CD4-positive, alpha-beta T cell (primary cell): Measurements from ENCODE around the gene FSTL4. TPM values are rescaled to one million over a fixed set of nuclear protein-coding genes. Genes with fewer than 3 reads are reported as not detected.

Experiments used
- ATAC-seq: fragments of 200-7000 bp; cut with Tn5 transposase; one replicate; pipeline ENCODE4 v1.10.0; 2022; ENCODE audit warnings: mild to moderate bottlenecking; ENCODE audit not compliant: poor library complexity
- CTCF ChIA-PET: fragments of 350-600 bp; sonication (Branson Sonifier 250); formaldehyde crosslinking; loops from one replicate; lab custom pipeline; 2021; ENCODE audit warnings: antibody characterized with exemption, inconsistent platforms; lab: Charles Lee
- POLR2A ChIA-PET: fragments of 350-600 bp; sonication (Branson Sonifier 250); formaldehyde crosslinking; loops from one replicate; lab custom pipeline; 2021; ENCODE audit warnings: antibody characterized with exemption, inconsistent platforms; lab: Charles Lee
- DNase-seq, 14 experiments: peaks; one replicate each; pipeline ENCODE4 v3.0.0-alpha.2; 2013 to 2020; ENCODE audit warnings: mixed read lengths in 2 of 14
- H3K27ac ChIP-seq, 2 donors: one replicate each; pipeline versions ENCODE4 v1.5.1 to v1.7.0; 2013; ENCODE audit warnings: low read length in 2 of 2, low read depth in 1 of 2, mild to moderate bottlenecking in 1 of 2
- H3K27me3 ChIP-seq, 2 experiments: 1 replicate in 1 of 2; 2 replicates in 1 of 2; pipeline versions ENCODE4 v1.6.1 to v1.7.0; 2013; ENCODE audit warnings: low read length in 2 of 2, control low read depth in 1 of 2, mild to moderate bottlenecking in 1 of 2, moderate library complexity in 1 of 2; ENCODE audit not compliant: insufficient read depth in 2 of 2, control insufficient read depth in 1 of 2
- H3K36me3 ChIP-seq: one replicate; pipeline ENCODE4 v1.6.1; 2013; ENCODE audit warnings: low read length, control low read depth; ENCODE audit not compliant: insufficient read depth
- H3K4me1 ChIP-seq: one replicate; pipeline ENCODE4 v1.6.1; 2013; ENCODE audit warnings: low read length, control low read depth; ENCODE audit not compliant: insufficient read depth
- H3K4me3 ChIP-seq: one replicate; pipeline ENCODE4 v1.5.1; 2013; ENCODE audit warnings: mild to moderate bottlenecking, low read length, moderate library complexity
- H3K9me3 ChIP-seq, 2 experiments: 1 replicate in 1 of 2; 2 replicates in 1 of 2; pipeline versions ENCODE4 v1.6.1 to v1.7.0; 2013; ENCODE audit warnings: low read length in 2 of 2, mild to moderate bottlenecking in 2 of 2, control low read depth in 1 of 2, moderate library complexity in 1 of 2; ENCODE audit not compliant: control insufficient read depth in 1 of 2, insufficient read depth in 1 of 2
- H3K27ac Mint-ChIP-seq: one replicate; pipeline ENCODE4 v1.8.0; 2020; ENCODE audit warnings: mixed read lengths
- H3K27me3 Mint-ChIP-seq: one replicate; pipeline ENCODE4 v1.8.0; 2021; ENCODE audit warnings: mixed read lengths
- H3K36me3 Mint-ChIP-seq: one replicate; pipeline ENCODE4 v1.8.0; 2021; ENCODE audit warnings: low read depth, mixed read lengths
- H3K4me1 Mint-ChIP-seq: one replicate; pipeline ENCODE4 v1.8.0; 2021; ENCODE audit warnings: low read depth, mixed read lengths
- H3K4me3 Mint-ChIP-seq: one replicate; pipeline ENCODE4 v1.8.0; 2020; ENCODE audit warnings: mild to moderate bottlenecking, mixed read lengths
- H3K9me3 Mint-ChIP-seq: one replicate; pipeline ENCODE4 v1.8.0; 2020; ENCODE audit warnings: mixed read lengths
- intact Hi-C, 2 experiments: fragments of 100-400 bp; cut with DNase I in 1 of 2; cut with micrococcal nuclease in 1 of 2; formaldehyde crosslinking; loops; one replicate each; pipeline versions ENCODE4 v1.15.1 to v1.9.0; 2023 to 2025; cut with DNase I, micrococcal nuclease
- total RNA-seq, 174 experiments: library from RNA in 2 of 174; stranded (reverse) in 2 of 174; gene quantifications; one replicate each; pipeline ENCODE4 v1.2.3 and lab custom pipeline; 2021 to 2026
- TF ChIP-seq, protein P1 (sequence below): fragments of 200-600 bp; IDR thresholded peaks from one replicate; pipeline ENCODE4 v1.8.0; 2022; ENCODE audit warnings: antibody characterized with exemption, mild to moderate bottlenecking

FSTL4 gene
- total RNA-seq, 2 experiments from 2014 or later: not detected

DNA sequence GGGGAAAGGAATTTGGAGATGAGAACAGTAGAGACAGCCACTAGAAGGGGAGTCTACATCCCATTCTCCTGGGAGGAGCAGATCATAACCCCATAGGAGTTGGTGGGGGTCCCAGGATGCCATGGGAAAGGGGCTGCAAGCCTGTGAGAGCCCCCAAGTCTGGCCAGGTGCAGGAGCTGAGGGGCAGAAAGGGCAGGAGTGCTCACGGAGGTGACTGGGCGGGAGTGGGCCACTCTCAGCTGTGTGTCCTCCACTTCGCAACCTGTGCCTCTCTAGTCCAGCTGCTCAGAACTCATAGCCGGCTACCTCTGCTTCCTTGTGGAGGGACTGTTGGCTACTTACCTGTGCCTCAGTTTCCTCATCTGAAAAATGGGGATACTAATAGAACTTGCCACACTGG, 263.9 kb downstream of the FSTL4 start:
- intact Hi-C loops: no loop called here
- no peaks in the 10 kb centered on the region for H3K36me3 Mint-ChIP-seq
- H3K36me3 ChIP-seq: no peaks in the 10 kb centered on the region
- H3K27me3 Mint-ChIP-seq: peaks cover 9% of the 10 kb centered on the region
- no peak for DNase-seq
- CTCF ChIA-PET: no interaction called here
- POLR2A ChIA-PET: interaction anchor here (0.6 kb wide), 1 partner anchor 1485 kb away, joined by 3 read pairs; no protein-coding TSS in a partner anchor
- no peak overlapping the region for H3K4me3 ChIP-seq
- no peak for ATAC-seq
- H3K4me1 Mint-ChIP-seq: no peaks in the 10 kb centered on the region
- H3K27me3 ChIP-seq: peaks cover 7 to 10% of the 10 kb centered on the region in 2 experiments
- no peaks in the 10 kb centered on the region for H3K4me1 ChIP-seq
- H3K4me3 Mint-ChIP-seq: no peak overlapping the region
- H3K9me3 ChIP-seq: no peaks in the 10 kb centered on the region
- no peaks in the 10 kb centered on the region for H3K9me3 Mint-ChIP-seq
- TF ChIP-seq, protein P1, sequence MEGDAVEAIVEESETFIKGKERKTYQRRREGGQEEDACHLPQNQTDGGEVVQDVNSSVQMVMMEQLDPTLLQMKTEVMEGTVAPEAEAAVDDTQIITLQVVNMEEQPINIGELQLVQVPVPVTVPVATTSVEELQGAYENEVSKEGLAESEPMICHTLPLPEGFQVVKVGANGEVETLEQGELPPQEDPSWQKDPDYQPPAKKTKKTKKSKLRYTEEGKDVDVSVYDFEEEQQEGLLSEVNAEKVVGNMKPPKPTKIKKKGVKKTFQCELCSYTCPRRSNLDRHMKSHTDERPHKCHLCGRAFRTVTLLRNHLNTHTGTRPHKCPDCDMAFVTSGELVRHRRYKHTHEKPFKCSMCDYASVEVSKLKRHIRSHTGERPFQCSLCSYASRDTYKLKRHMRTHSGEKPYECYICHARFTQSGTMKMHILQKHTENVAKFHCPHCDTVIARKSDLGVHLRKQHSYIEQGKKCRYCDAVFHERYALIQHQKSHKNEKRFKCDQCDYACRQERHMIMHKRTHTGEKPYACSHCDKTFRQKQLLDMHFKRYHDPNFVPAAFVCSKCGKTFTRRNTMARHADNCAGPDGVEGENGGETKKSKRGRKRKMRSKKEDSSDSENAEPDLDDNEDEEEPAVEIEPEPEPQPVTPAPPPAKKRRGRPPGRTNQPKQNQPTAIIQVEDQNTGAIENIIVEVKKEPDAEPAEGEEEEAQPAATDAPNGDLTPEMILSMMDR: no peak
- no peak overlapping the region for H3K27ac ChIP-seq
- H3K27ac Mint-ChIP-seq: no peak overlapping the region

DNA sequence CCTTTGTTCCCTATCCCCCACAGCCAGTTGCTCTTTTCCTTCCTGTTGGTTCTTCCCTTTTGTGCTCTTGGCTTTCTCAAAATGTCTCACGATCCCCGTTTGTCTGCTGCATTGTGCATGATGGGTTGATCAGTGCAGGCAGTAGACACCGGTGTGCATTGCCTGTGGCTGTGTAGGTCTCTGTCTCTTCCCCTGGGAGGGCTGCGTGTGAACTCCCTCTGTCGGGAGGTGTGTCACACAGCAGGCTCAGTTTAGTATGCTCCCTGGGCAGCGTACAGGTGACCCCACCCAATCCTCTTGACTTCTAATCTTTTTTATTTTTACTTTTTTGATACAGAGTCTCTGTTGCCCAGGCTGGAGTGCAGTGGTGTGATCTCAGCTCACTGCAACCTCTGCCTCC, 265.3 kb downstream of the FSTL4 start:
- no peaks in the 10 kb centered on the region for H3K9me3 Mint-ChIP-seq
- Histone ChIP-seq H3K36me3 (no peaks in the 10 kb centered on the region), H3K27me3 (peaks cover 7 to 8% of the 10 kb centered on the region in 2 experiments), H3K9me3 (no peaks in the 10 kb centered on the region), H3K4me1 (no peaks in the 10 kb centered on the region), H3K27ac (no peak overlapping the region), H3K4me3 (no peak overlapping the region)
- intact Hi-C loops: no loop called here
- DNase-seq: no peak
- H3K4me3 Mint-ChIP-seq: no peak overlapping the region
- TF ChIP-seq, protein P1: no peak
- no peak overlapping the region for H3K27ac Mint-ChIP-seq
- H3K4me1 Mint-ChIP-seq: no peaks in the 10 kb centered on the region
- ChIA-PET POLR2A (no interaction called here), CTCF (no interaction called here)
- no peak for ATAC-seq
- peaks cover 5% of the 10 kb centered on the region for H3K27me3 Mint-ChIP-seq
- no peaks in the 10 kb centered on the region for H3K36me3 Mint-ChIP-seq

- H3K4me1 ChIP-seq: no peaks in the 10 kb centered on the region
- Mint-ChIP-seq H3K9me3 (no peaks in the 10 kb centered on the region), H3K4me3 (no peak overlapping the region), H3K36me3 (no peaks in the 10 kb centered on the region), H3K4me1 (no peaks in the 10 kb centered on the region), H3K27ac (no peak overlapping the region), H3K27me3 (peaks cover 5% of the 10 kb centered on the region)
- TF ChIP-seq, protein P1: no peak
- intact Hi-C loops: no loop called here
- peaks cover 0 to 6% of the 10 kb centered on the region in 2 experiments for H3K27me3 ChIP-seq
- H3K4me3 ChIP-seq: no peak overlapping the region
- ATAC-seq (no peak), DNase-seq (no peak)
- H3K27ac ChIP-seq: no peak overlapping the region
- H3K36me3 ChIP-seq: no peaks in the 10 kb centered on the region
- CTCF ChIA-PET: no interaction called here
- POLR2A ChIA-PET: no interaction called here
- no peaks in the 10 kb centered on the region for H3K9me3 ChIP-seq
These were observed 268.1 kb downstream of the FSTL4 start for GRCh38 chr5:133344266-133344665.
